GM23248 (cell line): ENCODE measurements around the gene UIMC1.

Experiments used
- EZH2 ChIP-seq: fragments of 200-600 bp; sonication (generic); IDR thresholded peaks from 2 replicates; pipeline ENCODE4 v1.6.1; 2018; ENCODE audit warnings: antibody characterized with exemption, mild to moderate bottlenecking; ENCODE audit not compliant: insufficient read depth, poor library complexity, severe bottlenecking
- EZH2phosphoT487 ChIP-seq: fragments of 200-600 bp; sonication (generic); IDR thresholded peaks from 2 replicates; pipeline ENCODE4 v1.6.1; 2018; ENCODE audit warnings: antibody characterized with exemption, moderate library complexity, mild to moderate bottlenecking, low read depth; ENCODE audit not compliant: insufficient read depth

DNA sequence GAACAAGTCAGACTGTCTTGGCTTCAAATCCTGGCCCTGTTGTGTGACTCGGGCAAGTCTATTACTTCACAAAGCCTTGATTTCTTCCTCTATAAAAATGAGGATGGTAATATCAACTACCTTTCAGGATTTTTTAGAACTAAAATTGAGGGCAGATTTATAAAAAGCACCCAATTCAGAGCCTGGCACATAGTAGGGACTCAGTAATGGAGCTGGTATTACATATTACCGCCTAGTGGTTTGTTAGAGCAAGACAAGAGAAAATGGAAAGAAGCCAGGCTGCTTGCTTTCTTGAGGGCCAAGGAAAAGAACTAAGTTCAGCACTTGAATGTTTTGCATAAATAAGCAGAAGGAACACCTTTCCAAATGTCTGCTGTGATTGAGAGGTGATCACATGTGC, 35.4 kb upstream of the UIMC1 start:
- no peak for TF ChIP-seq EZH2phosphoT487
- no peak for TF ChIP-seq EZH2
